GM12874 (cell line): ENCODE results near the gene DUSP1.

Source experiments
- CTCF ChIP-seq: IDR thresholded peaks from 2 replicates; pipeline ENCODE4 v1.5.1; 2011; ENCODE audit warnings: low read depth, mild to moderate bottlenecking, control low read depth, low read length, moderate library complexity; ENCODE audit not compliant: insufficient read depth

The DUSP1 gene

DNA sequence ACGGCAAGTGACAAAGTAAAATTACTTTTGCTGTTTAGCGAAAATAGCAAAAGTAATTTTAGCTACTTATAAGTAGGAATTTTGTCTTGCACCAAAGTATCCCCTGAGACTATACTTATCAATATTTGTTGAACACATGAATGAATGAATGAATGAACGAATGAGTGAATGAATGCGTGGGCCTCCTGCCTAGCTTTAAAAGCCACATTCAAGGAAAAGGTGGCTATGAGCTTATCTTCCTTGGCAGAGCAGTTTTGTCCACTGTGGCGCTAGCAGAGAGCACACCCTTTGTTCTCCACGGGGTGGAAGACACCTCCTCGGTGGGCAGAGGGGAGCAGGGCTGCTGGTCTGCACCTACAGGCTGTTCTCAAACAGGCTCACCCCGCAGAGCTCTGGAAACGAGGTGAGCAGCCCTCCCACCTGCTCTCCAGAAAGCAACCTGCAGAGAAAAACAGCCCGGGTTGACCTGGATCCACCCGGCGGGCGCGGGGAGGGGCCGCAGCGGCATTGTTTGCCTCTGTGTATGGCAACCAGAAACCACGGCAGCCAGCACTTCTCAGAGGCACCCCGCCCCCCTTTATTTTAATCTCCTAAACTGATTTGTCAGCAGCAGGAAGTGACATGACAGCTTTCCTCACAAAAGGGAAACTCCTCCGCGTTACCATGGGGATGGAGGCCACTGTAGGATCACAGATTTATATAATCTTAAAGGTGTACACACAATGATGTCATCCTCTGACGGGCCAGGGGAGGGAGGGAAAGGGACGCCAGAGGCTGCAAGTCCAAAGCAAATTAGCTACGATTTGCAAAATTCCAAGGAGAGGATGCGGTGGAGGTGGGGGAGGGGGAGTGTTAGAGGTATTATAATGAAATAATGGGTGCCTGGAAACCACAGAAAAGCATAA lies 5.9 kb downstream of the DUSP1 start:
- no peak for TF ChIP-seq CTCF

DNA sequence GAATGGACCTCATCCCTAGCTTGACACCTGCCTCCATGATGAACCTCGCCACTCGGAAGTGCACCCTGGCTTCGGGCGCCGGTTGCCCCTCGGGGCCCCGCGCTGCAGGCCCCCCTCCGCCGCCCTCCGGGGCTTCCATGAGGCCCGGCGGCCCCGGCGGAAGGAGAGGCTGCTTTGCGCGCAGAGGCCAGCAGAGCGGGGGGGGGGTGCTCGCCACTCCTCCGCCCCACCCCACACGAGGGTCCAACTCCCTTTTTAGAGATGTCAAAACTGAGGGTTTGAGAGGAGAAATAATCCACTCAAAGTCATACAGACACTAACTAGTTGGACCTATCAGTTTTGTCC lies 7.9 kb downstream of the DUSP1 start:
- no peak for TF ChIP-seq CTCF

GRCh38 chr5:172762214-172763119 lies 8.5 kb downstream of the DUSP1 start:
- no peak for TF ChIP-seq CTCF

GRCh38 chr5:172760959-172761358 lies 10.0 kb downstream of the DUSP1 start:
- TF ChIP-seq CTCF, result no peak

DNA sequence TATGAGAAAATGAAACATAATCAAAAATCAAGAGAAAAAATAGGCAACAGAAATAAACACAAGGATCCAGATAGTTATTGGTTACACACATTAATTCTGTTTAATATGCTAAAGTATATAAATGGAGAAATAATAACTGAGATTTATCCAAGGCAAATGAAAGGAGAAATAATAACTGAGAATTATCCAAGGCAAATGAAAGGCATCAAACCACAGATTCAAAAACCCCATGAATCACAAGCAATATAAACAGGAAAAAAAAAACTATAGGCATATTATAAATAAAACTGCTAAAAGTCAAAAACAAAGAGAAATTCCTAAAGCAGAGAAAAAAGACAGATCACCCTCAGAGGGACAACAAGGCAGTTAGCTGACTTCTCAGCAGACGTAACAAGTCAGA lies 10.9 kb downstream of the DUSP1 start:
- no peak for TF ChIP-seq CTCF

DNA sequence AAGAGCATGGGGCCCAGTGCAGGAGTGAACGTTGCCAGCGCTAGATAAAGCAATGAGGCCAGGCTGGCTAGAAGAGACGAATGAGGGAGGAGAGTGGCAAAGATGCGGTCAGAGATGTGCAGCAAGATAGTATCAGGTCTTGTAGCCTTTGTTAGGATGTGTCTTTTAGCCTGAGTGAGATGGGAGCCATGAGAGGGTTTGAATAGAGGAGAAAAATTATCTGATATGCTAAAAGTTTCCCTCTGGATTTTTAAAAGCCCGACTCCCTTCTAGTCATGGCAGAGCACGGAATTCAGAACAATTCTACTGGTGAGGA lies 12.2 kb downstream of the DUSP1 start:
- TF ChIP-seq CTCF, result no peak

GRCh38 chr5:172758077-172758833 lies 12.7 kb downstream of the DUSP1 start:
- no peak for TF ChIP-seq CTCF
